Vagina (tissue), 2 donors: ENCODE measurements around the gene DHX58. TPM values are rescaled to one million over a fixed set of nuclear protein-coding genes. Genes with fewer than 3 reads are reported as not detected.

Experiments used
- DNase-seq, 2 donors: peaks; one replicate each; pipeline ENCODE4 v3.0.0-alpha.2; 2017; ENCODE audit errors: extremely low spot score in 2 of 2
- H3K27ac ChIP-seq: fragments of 200-600 bp; sonication (generic); one replicate; pipeline ENCODE4 v1.5.1; 2019
- H3K27me3 ChIP-seq: fragments of 200-600 bp; sonication (generic); one replicate; pipeline ENCODE4 v1.5.1; 2019
- H3K36me3 ChIP-seq, 2 donors: fragments of 200-600 bp; sonication (generic); one replicate each; pipeline ENCODE4 v1.5.1; 2017 to 2019
- H3K4me1 ChIP-seq: fragments of 200-600 bp; sonication (generic); one replicate; pipeline ENCODE4 v1.5.1; 2019
- H3K4me3 ChIP-seq, 2 donors: fragments of 200-600 bp; sonication (generic); 1 replicate in 1 of 2; 2 replicates in 1 of 2; pipeline ENCODE4 v1.5.1; 2016 to 2019
- H3K9me3 ChIP-seq: fragments of 200-600 bp; sonication (generic); one replicate; pipeline ENCODE4 v1.5.1; 2019
- POLR2A ChIP-seq, 2 donors: fragments of 450-650 bp; IDR thresholded peaks; one replicate each; pipeline ENCODE4 v1.6.1; 2017; ENCODE audit warnings: antibody characterized with exemption in 2 of 2, mild to moderate bottlenecking in 2 of 2, moderate library complexity in 2 of 2
- POLR2AphosphoS5 ChIP-seq, 2 donors: sonication (generic); formaldehyde crosslinking; IDR thresholded peaks; one replicate each; pipeline ENCODE4 v1.9.0; 2017; ENCODE audit warnings: antibody characterized with exemption in 2 of 2, mild to moderate bottlenecking in 2 of 2, low read depth in 1 of 2; ENCODE audit not compliant: insufficient read depth in 1 of 2
- intact Hi-C: fragments of 100-400 bp; cut with DNase I; formaldehyde crosslinking; loops from one replicate; pipeline ENCODE4 v1.15.1; 2023
- total RNA-seq: library from RNA; depleted of rRNA; stranded (reverse); fragments of >200 nt; gene quantifications from one replicate; pipeline ENCODE4 v1.2.3, GENCODE V29; 2016
- TF ChIP-seq, protein P1 (sequence below), 3 experiments: fragments of 450-650 bp in 2 of 3; fragments of 200-600 bp in 1 of 3; sonication (generic) in 1 of 3; IDR thresholded peaks; one replicate each; pipeline ENCODE4 v1.5.1; 2017 to 2019; ENCODE audit warnings: antibody characterized with exemption in 3 of 3, mild to moderate bottlenecking in 2 of 3, moderate library complexity in 2 of 3

The DHX58 gene
- total RNA-seq, 1 donor from 2014 or later = 8.1 TPM

DNA sequence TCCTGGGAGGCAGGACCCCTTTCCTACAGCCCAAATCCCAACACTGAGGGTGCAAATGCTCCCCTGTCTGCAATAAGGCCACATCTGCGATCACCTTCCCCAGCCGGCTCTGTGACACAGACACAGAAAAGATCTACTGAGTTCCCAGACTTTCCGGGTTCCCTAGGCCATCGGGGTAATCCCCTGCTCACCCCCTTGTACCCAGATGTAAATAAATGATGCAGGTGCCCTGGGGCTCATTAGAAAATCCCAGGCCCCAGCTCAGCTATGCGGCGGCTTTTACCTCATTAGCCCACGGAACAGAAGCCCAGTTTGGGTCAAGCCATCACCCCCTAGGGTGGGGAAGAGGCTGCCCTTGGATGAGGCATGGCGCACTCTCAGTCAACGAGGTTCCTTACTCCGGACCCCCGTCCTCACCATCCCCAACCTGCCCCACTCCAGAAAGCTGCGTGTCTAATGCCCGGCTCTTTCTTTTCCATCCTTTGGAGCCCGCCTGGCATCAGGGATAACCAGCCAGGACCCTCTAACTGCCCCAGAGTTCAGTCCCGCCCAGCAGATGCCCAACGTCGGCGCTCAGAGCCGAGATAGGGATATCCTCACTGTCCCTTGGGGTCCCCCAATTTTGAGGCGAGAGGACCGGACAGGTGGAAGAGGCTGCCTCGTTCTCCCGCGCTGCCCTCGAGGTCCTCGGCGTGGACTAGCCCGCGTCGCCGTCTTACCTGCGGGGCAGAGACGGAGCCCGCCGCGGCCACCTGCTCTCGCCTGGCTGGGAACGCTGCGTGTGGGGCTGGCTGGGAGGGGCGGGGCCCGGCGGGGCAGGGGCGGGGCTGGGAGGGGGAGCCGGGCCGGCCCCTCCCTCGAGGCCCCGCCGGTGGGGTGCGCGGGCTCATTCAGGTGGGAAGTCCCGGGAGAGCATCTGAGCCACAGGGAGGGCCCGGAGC lies 14.6 kb downstream of the DHX58 start, which contains the start of gene ZNF385C:
ZNF385C (minus strand) TSS at position 783 of the 941 bp plus-strand sequence. CDS start 35,417 bp downstream, outside the sequence.
- no peak within 1 kb of the TSS for H3K27ac ChIP-seq
- TF ChIP-seq POLR2AphosphoS5 (IDR thresholded peaks at IDR 0.05; ENCODE audit: insufficient read depth in 1 of 2, low read depth in 1 of 2) (no peak), POLR2A (IDR thresholded peaks at IDR 0.05) (no peak)
- TF ChIP-seq, protein P1, sequence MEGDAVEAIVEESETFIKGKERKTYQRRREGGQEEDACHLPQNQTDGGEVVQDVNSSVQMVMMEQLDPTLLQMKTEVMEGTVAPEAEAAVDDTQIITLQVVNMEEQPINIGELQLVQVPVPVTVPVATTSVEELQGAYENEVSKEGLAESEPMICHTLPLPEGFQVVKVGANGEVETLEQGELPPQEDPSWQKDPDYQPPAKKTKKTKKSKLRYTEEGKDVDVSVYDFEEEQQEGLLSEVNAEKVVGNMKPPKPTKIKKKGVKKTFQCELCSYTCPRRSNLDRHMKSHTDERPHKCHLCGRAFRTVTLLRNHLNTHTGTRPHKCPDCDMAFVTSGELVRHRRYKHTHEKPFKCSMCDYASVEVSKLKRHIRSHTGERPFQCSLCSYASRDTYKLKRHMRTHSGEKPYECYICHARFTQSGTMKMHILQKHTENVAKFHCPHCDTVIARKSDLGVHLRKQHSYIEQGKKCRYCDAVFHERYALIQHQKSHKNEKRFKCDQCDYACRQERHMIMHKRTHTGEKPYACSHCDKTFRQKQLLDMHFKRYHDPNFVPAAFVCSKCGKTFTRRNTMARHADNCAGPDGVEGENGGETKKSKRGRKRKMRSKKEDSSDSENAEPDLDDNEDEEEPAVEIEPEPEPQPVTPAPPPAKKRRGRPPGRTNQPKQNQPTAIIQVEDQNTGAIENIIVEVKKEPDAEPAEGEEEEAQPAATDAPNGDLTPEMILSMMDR (IDR thresholded peaks at IDR 0.05) = no peak
- DNase-seq = no peak
- H3K9me3 ChIP-seq = no peaks in the 10 kb centered on the region
- H3K4me1 ChIP-seq = peaks cover 16% of the 10 kb centered on the region
- no peaks in the 10 kb centered on the region for H3K36me3 ChIP-seq
- H3K4me3 ChIP-seq = peak within 1 kb of the TSS; percentile 6 to 29
- H3K27me3 ChIP-seq = no peaks in the 10 kb centered on the region
- intact Hi-C loops = no loop called here

DNA sequence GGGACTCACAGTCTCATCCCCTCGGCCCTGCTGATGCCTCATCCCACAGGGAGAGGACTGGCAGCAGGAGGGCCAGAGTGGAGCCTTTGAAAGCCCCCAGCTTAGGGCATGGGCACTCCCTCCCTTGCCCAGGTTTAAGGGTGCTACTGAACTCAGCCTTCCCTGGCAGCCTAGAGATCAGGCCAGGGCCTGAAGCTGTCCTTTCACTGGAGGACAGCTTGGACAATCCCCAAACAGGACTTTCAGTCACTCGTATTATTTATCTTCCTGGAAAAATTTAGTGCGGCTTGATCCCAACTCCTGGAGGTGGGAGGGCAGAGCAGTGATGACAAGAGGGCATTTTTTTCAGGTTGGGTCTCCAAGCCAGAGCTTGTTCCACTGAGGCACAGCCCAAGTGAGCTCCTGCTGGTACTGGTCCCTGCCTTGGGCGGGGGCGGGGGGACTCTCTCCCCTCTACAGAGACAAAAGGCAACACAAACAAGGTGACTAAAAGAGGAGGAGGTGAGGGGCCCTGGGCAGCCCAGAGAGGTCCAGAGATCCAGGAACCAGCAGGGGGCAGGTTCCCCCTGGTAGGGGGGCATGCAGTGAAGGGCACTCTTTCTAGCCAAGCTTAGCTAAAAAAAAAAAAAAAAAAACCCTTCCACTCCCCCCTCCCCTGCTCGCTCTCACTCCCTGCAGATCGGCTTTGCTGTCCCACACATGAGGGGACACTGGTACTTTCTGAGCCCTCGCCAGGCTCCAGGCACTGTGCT lies 16.0 kb downstream of the DHX58 start:
- H3K27me3 ChIP-seq = no peaks in the 10 kb centered on the region
- no peaks in the 10 kb centered on the region for H3K36me3 ChIP-seq
- intact Hi-C loops = no loop called here
- DNase-seq = no peak
- H3K27ac ChIP-seq = no peak overlapping the region
- H3K4me3 ChIP-seq = no peak overlapping the region
- TF ChIP-seq, protein P1 (IDR thresholded peaks at IDR 0.05) = no peak
- TF ChIP-seq POLR2AphosphoS5 (IDR thresholded peaks at IDR 0.05; ENCODE audit: insufficient read depth in 1 of 2, low read depth in 1 of 2) (no peak), POLR2A (IDR thresholded peaks at IDR 0.05) (no peak)
- H3K4me1 ChIP-seq = peaks cover 14% of the 10 kb centered on the region
- no peaks in the 10 kb centered on the region for H3K9me3 ChIP-seq

DNA sequence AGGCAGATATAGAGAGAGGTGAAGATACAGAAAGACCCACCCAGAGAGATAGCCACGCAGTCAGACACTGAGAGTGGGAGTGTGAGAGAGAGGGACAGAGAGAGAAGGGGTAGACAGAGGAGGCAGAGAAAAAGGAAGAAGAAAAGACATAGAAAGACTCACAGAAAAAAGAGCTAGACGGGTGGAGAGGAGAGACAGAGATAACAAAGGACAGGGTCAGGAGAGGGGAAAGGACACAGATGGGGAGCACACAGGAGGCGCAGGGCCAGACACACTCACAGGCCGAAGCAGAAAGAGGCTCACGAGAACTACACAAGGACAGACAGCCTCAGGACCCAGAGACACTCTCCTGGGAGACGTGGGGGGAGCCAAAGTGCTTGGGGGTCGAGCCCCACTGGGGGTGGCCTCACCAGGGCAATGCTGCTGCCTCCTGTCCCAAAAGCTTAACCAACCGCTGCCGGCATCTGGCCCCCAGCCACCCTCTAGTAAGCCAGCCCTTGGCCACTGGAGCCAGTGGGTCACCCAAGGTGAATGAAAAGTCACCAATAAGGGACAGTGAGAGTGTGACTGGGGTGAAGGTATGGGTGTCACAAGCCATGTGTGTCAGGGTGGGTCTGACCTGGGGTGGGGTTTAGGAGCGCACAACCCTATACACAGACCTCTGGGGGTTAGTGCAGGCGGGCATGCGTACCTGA lies 18.0 kb downstream of the DHX58 start:
- Histone ChIP-seq H3K27ac (no peak overlapping the region), H3K4me1 (peaks cover 12% of the 10 kb centered on the region), H3K9me3 (no peaks in the 10 kb centered on the region), H3K4me3 (no peak overlapping the region), H3K27me3 (no peaks in the 10 kb centered on the region), H3K36me3 (no peaks in the 10 kb centered on the region)
- TF ChIP-seq POLR2A (IDR thresholded peaks at IDR 0.05) (no peak), POLR2AphosphoS5 (IDR thresholded peaks at IDR 0.05; ENCODE audit: insufficient read depth in 1 of 2, low read depth in 1 of 2) (no peak)
- TF ChIP-seq, protein P1 (IDR thresholded peaks at IDR 0.05) = no peak
- intact Hi-C loops = no loop called here
- no peak for DNase-seq

DNA sequence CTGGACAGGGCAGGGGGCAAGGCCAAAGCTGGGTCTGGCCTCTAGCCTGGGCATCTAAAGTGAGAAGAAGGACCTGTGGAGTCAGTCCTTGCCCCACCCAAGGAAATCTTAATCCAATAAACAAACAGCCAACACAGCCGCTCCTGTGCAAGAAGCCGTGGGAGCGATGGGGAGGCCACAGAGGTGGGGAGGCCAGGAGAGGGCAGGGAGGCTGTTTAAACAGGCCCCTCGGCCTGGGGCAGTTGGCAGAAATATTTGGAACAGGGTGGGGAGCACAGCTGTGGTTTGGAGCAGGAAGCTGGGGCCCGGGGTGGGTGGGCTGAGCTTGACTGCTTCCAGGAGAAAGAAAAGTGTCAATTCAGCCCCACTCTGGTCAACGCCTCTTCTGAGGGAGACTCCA lies 19.6 kb downstream of the DHX58 start:
- H3K4me1 ChIP-seq = peaks cover 5% of the 10 kb centered on the region
- H3K27me3 ChIP-seq = no peaks in the 10 kb centered on the region
- TF ChIP-seq, protein P1 (IDR thresholded peaks at IDR 0.05) = no peak
- TF ChIP-seq POLR2AphosphoS5 (IDR thresholded peaks at IDR 0.05; ENCODE audit: insufficient read depth in 1 of 2, low read depth in 1 of 2) (no peak), POLR2A (IDR thresholded peaks at IDR 0.05) (no peak)

More for the DNA sequence above, 19.6 kb downstream of the DHX58 start:
- DNase-seq = no peak
- H3K4me3 ChIP-seq = no peak overlapping the region
- no peak overlapping the region for H3K27ac ChIP-seq
- no peaks in the 10 kb centered on the region for H3K36me3 ChIP-seq
- intact Hi-C loops = no loop called here
- no peaks in the 10 kb centered on the region for H3K9me3 ChIP-seq
